ENCODE measurements around the gene DOCK2. TPM values are rescaled to one million over a fixed set of nuclear protein-coding genes. Genes with fewer than 3 reads are reported as not detected.
A peak's percentile ranks its signal among the peaks of the same experiment; 100 is the strongest.

The DOCK2 gene
- total and polyA plus RNA-seq, 3 donors from 2014 or later: 6.8 to 8.9 (median 7.3) TPM

GRCh38 chr5:169701910-169702451 lies 64.9 kb downstream of the DOCK2 start:
- WGBS, 2 donors: 61 to 64% methylated on average over 8 of the region's 8 CpGs
- intact Hi-C loops (cut with DNase I; ENCODE audit: low total_unique reads): loop anchor here (5.0 kb wide), 1 partner anchor 280 kb away; the partner anchor contains the start of gene INSYN2B
- Histone ChIP-seq H3K9me3 (no peaks in the 10 kb centered on the region), H3K27ac (no peak overlapping the region), H3K27me3 (no peaks in the 10 kb centered on the region), H3K4me3 (no peak overlapping the region), H3K36me3 (ENCODE audit: low read depth, missing control alignments) (no peaks in the 10 kb centered on the region), H3K4me1 (no peaks in the 10 kb centered on the region)
- DNase-seq: no peak
- TF ChIP-seq CTCF (IDR thresholded peaks at IDR 0.05): peak in 2 of 3 experiments; percentile 43 to 45
- TF ChIP-seq POLR2A (IDR thresholded peaks at IDR 0.05): no peak

GRCh38 chr5:169702693-169703481 lies 65.8 kb downstream of the DOCK2 start:
- TF ChIP-seq CTCF (IDR thresholded peaks at IDR 0.05) (no peak), POLR2A (IDR thresholded peaks at IDR 0.05) (no peak)
- Histone ChIP-seq H3K4me3 (no peak overlapping the region), H3K4me1 (peaks cover 2% of the 10 kb centered on the region), H3K27ac (no peak overlapping the region), H3K36me3 (ENCODE audit: low read depth, missing control alignments) (no peaks in the 10 kb centered on the region), H3K9me3 (no peaks in the 10 kb centered on the region), H3K27me3 (no peaks in the 10 kb centered on the region)
- DNase-seq: no peak
- 63 to 72% methylated on average over 7 of the region's 7 CpGs for WGBS, 2 donors
- intact Hi-C loops (cut with DNase I; ENCODE audit: low total_unique reads): loop anchor here (5.0 kb wide), 1 partner anchor 279 kb away; the partner anchor contains the start of gene INSYN2B

- Histone ChIP-seq H3K9me3 (no peaks in the 10 kb centered on the region), H3K36me3 (ENCODE audit: low read depth, missing control alignments) (no peaks in the 10 kb centered on the region), H3K4me1 (peaks cover 4% of the 10 kb centered on the region), H3K4me3 (no peak overlapping the region), H3K27ac (no peak overlapping the region), H3K27me3 (no peaks in the 10 kb centered on the region)
- DNase-seq: no peak
- TF ChIP-seq CTCF (IDR thresholded peaks at IDR 0.05) (no peak), POLR2A (IDR thresholded peaks at IDR 0.05) (no peak)
- WGBS, 2 donors: 64 to 65% methylated on average over 2 of the region's 2 CpGs
- intact Hi-C loops (cut with DNase I; ENCODE audit: low total_unique reads): loop anchor here (5.0 kb wide), 1 partner anchor 278 kb away; the partner anchor contains the start of gene INSYN2B
These were observed 66.7 kb downstream of the DOCK2 start for GRCh38 chr5:169703813-169704212.

GRCh38 chr5:169705322-169705721 lies 68.2 kb downstream of the DOCK2 start:
- H3K27ac ChIP-seq: no peak overlapping the region
- 84 to 90% methylated on average over 2 of the region's 2 CpGs for WGBS, 2 donors
- H3K9me3 ChIP-seq: no peaks in the 10 kb centered on the region
- DNase-seq: no peak
- peaks cover 4% of the 10 kb centered on the region for H3K4me1 ChIP-seq
- no peak for TF ChIP-seq CTCF (IDR thresholded peaks at IDR 0.05)
- no peak for TF ChIP-seq POLR2A (IDR thresholded peaks at IDR 0.05)
- H3K4me3 ChIP-seq: no peak overlapping the region
- H3K36me3 ChIP-seq (ENCODE audit: low read depth, missing control alignments): no peaks in the 10 kb centered on the region
- intact Hi-C loops (cut with DNase I; ENCODE audit: low total_unique reads): no loop called here
- no peaks in the 10 kb centered on the region for H3K27me3 ChIP-seq
